ENCODE data around the gene KIAA1217. TPM values are rescaled to one million over a fixed set of nuclear protein-coding genes. Genes with fewer than 3 reads are reported as not detected.

Gene KIAA1217
- total RNA-seq, 1 experiment from 2014 or later, result 76.2 TPM

- no peaks in the 10 kb centered on the region for H3K36me3 ChIP-seq (ENCODE audit: insufficient read depth, low read length, poor library complexity, severe bottlenecking)
- H3K4me1 ChIP-seq (ENCODE audit: insufficient read depth, low read length, poor library complexity, severe bottlenecking), result peaks cover 8% of the 10 kb centered on the region
- CTCF ChIA-PET, result no interaction called here
- H3K27me3 ChIP-seq (replicated peaks; ENCODE audit: insufficient read depth, low read depth, low read length, poor library complexity), result no peaks in the 10 kb centered on the region
- POLR2A ChIA-PET (ENCODE audit: low non-redundant PET), result no interaction called here
- DNase-seq (ENCODE audit: low spot score), result no peak
- no TSS peak for BruUV-seq (replicated peaks)
- no peaks in the 10 kb centered on the region for H3K9me3 ChIP-seq (ENCODE audit: low read depth, low read length, poor library complexity, severe bottlenecking)
- H3K4me3 ChIP-seq (ENCODE audit: low read depth, low read length, poor library complexity, severe bottlenecking), result no peak overlapping the region
- intact Hi-C loops (cut with micrococcal nuclease; ENCODE audit: unreplicated experiment), result no loop called here
- no peak overlapping the region for H3K27ac ChIP-seq (ENCODE audit: low read depth, low read length, poor library complexity, severe bottlenecking)
- no peak for TF ChIP-seq EZH2 (IDR thresholded peaks at IDR 0.05; ENCODE audit: borderline replicate concordance, low read depth, low read length, poor library complexity, severe bottlenecking)
- no peak for TF ChIP-seq CTCF (conservative IDR thresholded peaks at IDR 0.05; ENCODE audit: low read depth, low read length)
Measured at GRCh38 chr10:24435374-24435773, 226.4 kb downstream of the KIAA1217 start.

- Histone ChIP-seq H3K4me3 (ENCODE audit: low read depth, low read length, poor library complexity, severe bottlenecking) (no peak overlapping the region), H3K4me1 (ENCODE audit: insufficient read depth, low read length, poor library complexity, severe bottlenecking) (peaks cover 14% of the 10 kb centered on the region), H3K27me3 (replicated peaks; ENCODE audit: insufficient read depth, low read depth, low read length, poor library complexity) (no peaks in the 10 kb centered on the region), H3K27ac (ENCODE audit: low read depth, low read length, poor library complexity, severe bottlenecking) (no peak overlapping the region), H3K36me3 (ENCODE audit: insufficient read depth, low read length, poor library complexity, severe bottlenecking) (no peaks in the 10 kb centered on the region), H3K9me3 (ENCODE audit: low read depth, low read length, poor library complexity, severe bottlenecking) (no peaks in the 10 kb centered on the region)
- DNase-seq (ENCODE audit: low spot score), result no peak
- ChIA-PET POLR2A (ENCODE audit: low non-redundant PET) (no interaction called here), CTCF (no interaction called here)
- BruUV-seq (replicated peaks), result no TSS peak
- intact Hi-C loops (cut with micrococcal nuclease; ENCODE audit: unreplicated experiment), result no loop called here
- TF ChIP-seq EZH2 (IDR thresholded peaks at IDR 0.05; ENCODE audit: borderline replicate concordance, low read depth, low read length, poor library complexity, severe bottlenecking), result no peak
- TF ChIP-seq CTCF (conservative IDR thresholded peaks at IDR 0.05; ENCODE audit: low read depth, low read length), result no peak
Measured at GRCh38 chr10:24437302-24437701, 228.4 kb downstream of the KIAA1217 start.

GRCh38 chr10:24438800-24439199, 229.9 kb downstream of the KIAA1217 start:
- Histone ChIP-seq H3K9me3 (ENCODE audit: low read depth, low read length, poor library complexity, severe bottlenecking) (no peaks in the 10 kb centered on the region), H3K27ac (ENCODE audit: low read depth, low read length, poor library complexity, severe bottlenecking) (no peak overlapping the region), H3K4me1 (ENCODE audit: insufficient read depth, low read length, poor library complexity, severe bottlenecking) (peaks cover 21% of the 10 kb centered on the region), H3K4me3 (ENCODE audit: low read depth, low read length, poor library complexity, severe bottlenecking) (no peak overlapping the region), H3K27me3 (replicated peaks; ENCODE audit: insufficient read depth, low read depth, low read length, poor library complexity) (no peaks in the 10 kb centered on the region), H3K36me3 (ENCODE audit: insufficient read depth, low read length, poor library complexity, severe bottlenecking) (no peaks in the 10 kb centered on the region)
- intact Hi-C loops (cut with micrococcal nuclease; ENCODE audit: unreplicated experiment), result no loop called here
- DNase-seq (ENCODE audit: low spot score), result no peak
- ChIA-PET CTCF (no interaction called here), POLR2A (ENCODE audit: low non-redundant PET) (no interaction called here)
- BruUV-seq (replicated peaks), result no TSS peak
- TF ChIP-seq CTCF (conservative IDR thresholded peaks at IDR 0.05; ENCODE audit: low read depth, low read length) (no peak), EZH2 (IDR thresholded peaks at IDR 0.05; ENCODE audit: borderline replicate concordance, low read depth, low read length, poor library complexity, severe bottlenecking) (no peak)
